ENCODE results near the gene NEDD4L. TPM values are rescaled to one million over a fixed set of nuclear protein-coding genes. Genes with fewer than 3 reads are reported as not detected.

NEDD4L gene
- total RNA-seq, 1 donor from 2014 or later, result 162 TPM

- Mint-ChIP-seq H3K9me3 (ENCODE audit: low read depth) (no peaks in the 10 kb centered on the region), H3K4me1 (ENCODE audit: low read depth) (peaks cover 36% of the 10 kb centered on the region), H3K4me3 (ENCODE audit: low read depth) (no peak overlapping the region), H3K36me3 (ENCODE audit: insufficient read depth) (no peaks in the 10 kb centered on the region), H3K27ac (no peak overlapping the region), H3K27me3 (peaks cover 34% of the 10 kb centered on the region)
- no peak for DNase-seq (ENCODE audit: low spot score, unreplicated experiment)
- TF ChIP-seq CTCF (IDR thresholded peaks at IDR 0.05; ENCODE audit: unreplicated experiment), result no peak
Measured at GRCh38 chr18:58413667-58414628, 369.9 kb downstream of the NEDD4L start.

- Mint-ChIP-seq H3K36me3 (ENCODE audit: insufficient read depth) (no peaks in the 10 kb centered on the region), H3K27ac (no peak overlapping the region), H3K27me3 (peaks cover 36% of the 10 kb centered on the region), H3K4me3 (ENCODE audit: low read depth) (no peak overlapping the region), H3K9me3 (ENCODE audit: low read depth) (peaks cover 10% of the 10 kb centered on the region), H3K4me1 (ENCODE audit: low read depth) (peaks cover 36% of the 10 kb centered on the region)
- no peak for DNase-seq (ENCODE audit: low spot score, unreplicated experiment)
- TF ChIP-seq CTCF (IDR thresholded peaks at IDR 0.05; ENCODE audit: unreplicated experiment), result no peak
Measured at GRCh38 chr18:58416014-58416703, 372.1 kb downstream of the NEDD4L start.

- no peak for TF ChIP-seq CTCF (IDR thresholded peaks at IDR 0.05; ENCODE audit: unreplicated experiment)
- H3K9me3 Mint-ChIP-seq (ENCODE audit: low read depth), result peaks cover 10% of the 10 kb centered on the region
- peaks cover 30% of the 10 kb centered on the region for H3K27me3 Mint-ChIP-seq
- no peak overlapping the region for H3K4me3 Mint-ChIP-seq (ENCODE audit: low read depth)
- H3K36me3 Mint-ChIP-seq (ENCODE audit: insufficient read depth), result no peaks in the 10 kb centered on the region
- H3K4me1 Mint-ChIP-seq (ENCODE audit: low read depth), result peaks cover 32% of the 10 kb centered on the region
- no peak for DNase-seq (ENCODE audit: low spot score, unreplicated experiment)
- H3K27ac Mint-ChIP-seq, result no peak overlapping the region
Measured at GRCh38 chr18:58416704-58417683, 373.0 kb downstream of the NEDD4L start.

GRCh38 chr18:58417752-58418151, 373.7 kb downstream of the NEDD4L start:
- TF ChIP-seq CTCF (IDR thresholded peaks at IDR 0.05; ENCODE audit: unreplicated experiment), result no peak
- Mint-ChIP-seq H3K4me3 (ENCODE audit: low read depth) (no peak overlapping the region), H3K9me3 (ENCODE audit: low read depth) (peaks cover 10% of the 10 kb centered on the region), H3K36me3 (ENCODE audit: insufficient read depth) (no peaks in the 10 kb centered on the region), H3K4me1 (ENCODE audit: low read depth) (peaks cover 27% of the 10 kb centered on the region), H3K27me3 (peaks cover 24% of the 10 kb centered on the region), H3K27ac (no peak overlapping the region)
- DNase-seq (ENCODE audit: low spot score, unreplicated experiment), result no peak
